PFSK-1 (cell line): ENCODE measurements around the gene BRWD1.

Experiments
- FOXP2 ChIP-seq: optimal IDR thresholded peaks from 2 replicates; pipeline ENCODE3; 2011; ENCODE audit warnings: borderline replicate concordance, control low read depth, inconsistent platforms; ENCODE audit not compliant: insufficient read depth; ENCODE audit errors: extremely low read length, extremely low read depth
- POLR2AphosphoS5 ChIP-seq: IDR thresholded peaks from 2 replicates; pipeline ENCODE4 v1.6.1; 2012; ENCODE audit warnings: low read depth, mild to moderate bottlenecking, control low read depth, low read length, moderate library complexity
- REST ChIP-seq, 2 experiments: IDR thresholded peaks; 2 replicates each; pipeline versions ENCODE4 v1.6.1 to v1.8.0; 2011 to 2012; ENCODE audit warnings: low read depth in 2 of 2, low read length in 2 of 2, control low read depth in 1 of 2, inconsistent platforms in 1 of 2, mild to moderate bottlenecking in 1 of 2, moderate library complexity in 1 of 2; ENCODE audit not compliant: insufficient read depth in 1 of 2
- SIN3A ChIP-seq: IDR thresholded peaks from 2 replicates; pipeline ENCODE4 v1.6.1; 2012; ENCODE audit warnings: mild to moderate bottlenecking, low read length, moderate library complexity, borderline replicate concordance; ENCODE audit not compliant: insufficient read depth
- TAF1 ChIP-seq: IDR thresholded peaks from 2 replicates; pipeline ENCODE4 v1.6.1; 2012; ENCODE audit warnings: low read length, control low read depth, borderline replicate concordance; ENCODE audit not compliant: insufficient read depth

Gene BRWD1

GRCh38 chr21:39350094-39351005 lies 36.9 kb upstream of the BRWD1 start:
- TF ChIP-seq SIN3A, result no peak
- TF ChIP-seq REST (IDR thresholded peaks at IDR 0.05; ENCODE audit: insufficient read depth in 1 of 2, low read depth in 2 of 2, low read length in 2 of 2), result no peak
- no peak for TF ChIP-seq POLR2AphosphoS5
- no peak for TF ChIP-seq TAF1
- no peak for TF ChIP-seq FOXP2

- TF ChIP-seq POLR2AphosphoS5 (peak; percentile 85), FOXP2 (peak; percentile 32), SIN3A (no peak; the same call in 1 of the 2 replicates), TAF1 (0 out of 2 replicates have a peak, but pooled peaks have one; percentile 38)
Observed at GRCh38 chr21:39349211-39350093, 36.0 kb upstream of the BRWD1 start.

GRCh38 chr21:39348355-39349210 lies 35.2 kb upstream of the BRWD1 start, which contains the start of gene HMGN1:
TSS of gene HMGN1 (minus strand) at chr21:39349088. CDS start at chr21:39348917, 171 bp downstream.
- TF ChIP-seq POLR2AphosphoS5 (peak; percentile 26; the same call in 1 of the 2 replicates), REST (IDR thresholded peaks at IDR 0.05; ENCODE audit: insufficient read depth in 1 of 2, low read depth in 2 of 2, low read length in 2 of 2) (no peak), TAF1 (0 out of 2 replicates have a peak, but pooled peaks have one; percentile 22), SIN3A (peak; percentile 39; the same call in 1 of the 2 replicates)

GRCh38 chr21:39348040-39348354 lies 34.6 kb upstream of the BRWD1 start:
- no peak for TF ChIP-seq REST (IDR thresholded peaks at IDR 0.05; ENCODE audit: insufficient read depth in 1 of 2, low read depth in 2 of 2, low read length in 2 of 2)
- no peak for TF ChIP-seq FOXP2
- no peak for TF ChIP-seq POLR2AphosphoS5
- no peak for TF ChIP-seq TAF1
- TF ChIP-seq SIN3A, result no peak

- TF ChIP-seq POLR2AphosphoS5, result no peak
- TF ChIP-seq FOXP2, result no peak
- no peak for TF ChIP-seq TAF1
- no peak for TF ChIP-seq REST (IDR thresholded peaks at IDR 0.05; ENCODE audit: insufficient read depth in 1 of 2, low read depth in 2 of 2, low read length in 2 of 2)
- TF ChIP-seq SIN3A, result no peak
Observed at GRCh38 chr21:39347537-39347936, 34.1 kb upstream of the BRWD1 start.
